ENCODE results near the gene POPDC2. TPM values are rescaled to one million over a fixed set of nuclear protein-coding genes. Genes with fewer than 3 reads are reported as not detected.

The POPDC2 gene
- total and polyA plus RNA-seq, 2 donors from 2014 or later = 3.2 to 7.3 TPM

- intact Hi-C loops (cut with DNase I) = no loop called here
- H3K9ac ChIP-seq (ENCODE audit: low read length in 3 of 3) = no peak overlapping the region
- H3K36me3 ChIP-seq (ENCODE audit: control insufficient read depth in 2 of 3, insufficient read depth in 3 of 3, low read length in 3 of 3) = peaks cover 0 to 6% (median 0%) of the 10 kb centered on the region in 3 donors
- no peak for DNase-seq
- no peak overlapping the region for H3K4me3 ChIP-seq (ENCODE audit: low read length in 3 of 3)
- peaks cover 0 to 4% (median 0%) of the 10 kb centered on the region in 3 donors for H3K4me1 ChIP-seq (ENCODE audit: control insufficient read depth in 2 of 3, insufficient read depth in 2 of 3, low read depth in 1 of 3, low read length in 3 of 3)
- FAIRE-seq = no peak
- TF ChIP-seq CTCF (IDR thresholded peaks at IDR 0.05; ENCODE audit: borderline replicate concordance, extremely low read depth, insufficient read depth) = no peak
- H3K27ac ChIP-seq (ENCODE audit: low read depth in 2 of 2, low read length in 2 of 2) = no peak overlapping the region
- H3K9me3 ChIP-seq (ENCODE audit: control insufficient read depth in 2 of 3, insufficient read depth in 1 of 3, low read length in 3 of 3) = no peaks in the 10 kb centered on the region
- H3K27me3 ChIP-seq (ENCODE audit: control insufficient read depth, insufficient read depth, low read length) = no peaks in the 10 kb centered on the region
These were observed 3.5 kb upstream of the POPDC2 start for GRCh38 chr3:119663885-119664284.

GRCh38 chr3:119662604-119663373 lies 2.4 kb upstream of the POPDC2 start:
- Histone ChIP-seq H3K27me3 (ENCODE audit: control insufficient read depth, insufficient read depth, low read length) (no peaks in the 10 kb centered on the region), H3K4me1 (ENCODE audit: control insufficient read depth in 2 of 3, insufficient read depth in 2 of 3, low read depth in 1 of 3, low read length in 3 of 3) (peaks cover 0 to 4% (median 0%) of the 10 kb centered on the region in 3 donors), H3K9me3 (ENCODE audit: control insufficient read depth in 2 of 3, insufficient read depth in 1 of 3, low read length in 3 of 3) (no peaks in the 10 kb centered on the region), H3K9ac (ENCODE audit: low read length in 3 of 3) (no peak overlapping the region), H3K4me3 (ENCODE audit: low read length in 3 of 3) (no peak overlapping the region), H3K27ac (ENCODE audit: low read depth in 2 of 2, low read length in 2 of 2) (no peak overlapping the region), H3K36me3 (ENCODE audit: control insufficient read depth in 2 of 3, insufficient read depth in 3 of 3, low read length in 3 of 3) (peaks cover 0 to 2% (median 0%) of the 10 kb centered on the region in 3 donors)
- TF ChIP-seq CTCF (IDR thresholded peaks at IDR 0.05; ENCODE audit: borderline replicate concordance, extremely low read depth, insufficient read depth) = no peak
- intact Hi-C loops (cut with DNase I) = no loop called here
- FAIRE-seq (no peak), DNase-seq (peak in 3 of 5 donors; percentile 22 to 59 (median 57))

- H3K27ac ChIP-seq (ENCODE audit: low read depth in 2 of 2, low read length in 2 of 2) = no peak overlapping the region
- H3K36me3 ChIP-seq (ENCODE audit: control insufficient read depth in 2 of 3, insufficient read depth in 3 of 3, low read length in 3 of 3) = peaks cover 0 to 4% (median 0%) of the 10 kb centered on the region in 3 donors
- DNase-seq (peak in 1 of 5 donors; percentile 47), FAIRE-seq (no peak)
- H3K4me1 ChIP-seq (ENCODE audit: control insufficient read depth in 2 of 3, insufficient read depth in 2 of 3, low read depth in 1 of 3, low read length in 3 of 3) = peaks cover 0 to 4% (median 0%) of the 10 kb centered on the region in 3 donors
- H3K9me3 ChIP-seq (ENCODE audit: control insufficient read depth in 2 of 3, insufficient read depth in 1 of 3, low read length in 3 of 3) = no peaks in the 10 kb centered on the region
- H3K27me3 ChIP-seq (ENCODE audit: control insufficient read depth, insufficient read depth, low read length) = no peaks in the 10 kb centered on the region
- intact Hi-C loops (cut with DNase I) = no loop called here
- H3K9ac ChIP-seq (ENCODE audit: low read length in 3 of 3) = no peak overlapping the region
- H3K4me3 ChIP-seq (ENCODE audit: low read length in 3 of 3) = no peak overlapping the region
- TF ChIP-seq CTCF (IDR thresholded peaks at IDR 0.05; ENCODE audit: borderline replicate concordance, extremely low read depth, insufficient read depth) = no peak
These were observed 640 bp downstream of the POPDC2 start for GRCh38 chr3:119659606-119660291.

Measured in kidney (tissue), 14 donors.